GM19023 (cell line): ENCODE data around the gene SHISA8.

ENCODE experiments used
- ATAC-seq: cut with Tn5 transposase; IDR thresholded peaks from one replicate; pipeline ENCODE4 v1.9.1; 2021; ENCODE audit warnings: mild to moderate bottlenecking, moderate library complexity; ENCODE audit not compliant: unreplicated experiment

The SHISA8 gene

DNA sequence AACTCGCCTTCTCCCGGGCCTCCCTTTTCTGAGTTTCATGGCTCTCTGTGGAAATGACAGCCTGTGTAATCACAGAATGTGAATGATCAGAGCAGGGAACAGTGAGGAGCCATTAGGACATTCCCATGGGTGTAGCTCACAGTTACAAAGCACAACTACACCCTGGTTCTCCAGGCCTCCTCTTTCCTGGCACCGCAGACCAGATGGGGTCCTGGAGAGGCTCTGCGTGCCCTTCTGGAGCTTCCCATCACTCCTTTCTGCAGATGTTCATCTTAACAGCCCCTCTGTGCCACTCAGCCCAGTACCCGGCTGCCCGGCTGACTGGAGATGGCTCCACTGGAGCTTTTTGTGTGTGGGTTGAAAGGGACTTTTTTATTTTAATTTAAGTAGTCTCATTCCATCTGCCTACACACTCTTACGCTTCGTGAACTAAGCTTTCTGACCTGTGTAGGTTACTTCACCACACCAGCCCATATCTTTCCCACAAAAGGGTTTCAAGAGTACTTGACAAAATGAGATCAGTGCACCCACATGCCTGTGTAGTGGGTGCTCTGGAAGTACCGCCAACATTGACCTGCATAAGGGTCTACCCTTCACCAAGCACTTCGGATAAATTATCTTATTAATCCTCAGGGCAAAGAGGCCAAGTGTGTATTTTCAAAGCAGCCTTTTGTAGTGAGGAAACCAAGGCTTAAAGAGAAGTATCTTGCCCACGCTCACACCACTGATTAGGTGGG is 52.2 kb downstream of the SHISA8 start:
- peak; percentile 63 for ATAC-seq

DNA sequence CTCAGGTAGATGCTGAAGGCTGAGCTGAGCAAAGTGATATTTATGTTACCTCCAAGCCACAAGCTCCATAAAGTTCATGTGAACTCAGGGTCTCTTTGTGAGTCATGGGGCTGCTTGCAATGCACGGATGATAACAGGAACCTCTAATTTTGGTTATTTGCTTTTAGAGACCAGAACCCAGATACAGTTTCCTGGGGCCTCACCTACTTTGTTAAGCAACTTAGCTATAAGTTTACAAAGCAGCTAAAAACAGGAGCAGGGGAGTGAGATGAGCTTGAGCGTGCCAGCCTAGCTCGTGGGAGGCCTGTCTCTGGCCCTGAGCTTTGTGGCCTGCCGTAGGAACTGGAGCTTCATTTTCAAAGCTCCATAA is 52.7 kb downstream of the SHISA8 start:
- ATAC-seq: peak; percentile 57
